ENCODE data around the gene FLVCR2. TPM values are rescaled to one million over a fixed set of nuclear protein-coding genes. Genes with fewer than 3 reads are reported as not detected.

The FLVCR2 gene
- total and polyA plus RNA-seq, 5 donors from 2014 or later = 4.4 to 7.7 (median 5.4) TPM

GRCh38 chr14:75619548-75619947 lies 41.1 kb downstream of the FLVCR2 start:
- Mint-ChIP-seq H3K27me3 (no peaks in the 10 kb centered on the region), H3K4me3 (no peak overlapping the region), H3K36me3 (peaks cover 8% of the 10 kb centered on the region), H3K9me3 (peaks cover 0 to under 1% (median 0%) of the 10 kb centered on the region in 7 donors), H3K4me1 (peaks cover 0 to 3% (median 0%) of the 10 kb centered on the region in 4 donors), H3K27ac (peak overlapping the region in 1 of 3 donors; percentile 33)
- no peaks in the 10 kb centered on the region for H3K4me1 ChIP-seq (ENCODE audit: control insufficient read depth, insufficient read depth, low read length, poor library complexity, severe bottlenecking)
- DNase-seq (no peak), ATAC-seq (ENCODE audit: low read depth in 2 of 2) (no peak)
- no peaks in the 10 kb centered on the region for H3K36me3 ChIP-seq (ENCODE audit: control insufficient read depth, insufficient read depth, low read length)
- no peak overlapping the region for H3K4me3 ChIP-seq (ENCODE audit: low read depth, low read length)
- H3K27ac ChIP-seq (ENCODE audit: insufficient read depth, low read length, poor library complexity, severe bottlenecking) = no peak overlapping the region
- no peaks in the 10 kb centered on the region for H3K9me3 ChIP-seq (ENCODE audit: control insufficient read depth in 2 of 2, low read length in 2 of 2)
- no peaks in the 10 kb centered on the region for H3K27me3 ChIP-seq (ENCODE audit: control insufficient read depth, insufficient read depth, low read length)

- Histone ChIP-seq H3K9me3 (ENCODE audit: control insufficient read depth in 2 of 2, low read length in 2 of 2) (no peaks in the 10 kb centered on the region), H3K27me3 (ENCODE audit: control insufficient read depth, insufficient read depth, low read length) (no peaks in the 10 kb centered on the region), H3K4me1 (ENCODE audit: control insufficient read depth, insufficient read depth, low read length, poor library complexity, severe bottlenecking) (no peaks in the 10 kb centered on the region), H3K27ac (ENCODE audit: insufficient read depth, low read length, poor library complexity, severe bottlenecking) (no peak overlapping the region), H3K4me3 (ENCODE audit: low read depth, low read length) (no peak overlapping the region), H3K36me3 (ENCODE audit: control insufficient read depth, insufficient read depth, low read length) (no peaks in the 10 kb centered on the region)
- H3K36me3 Mint-ChIP-seq = peaks cover 22% of the 10 kb centered on the region
- H3K4me3 Mint-ChIP-seq = no peak overlapping the region
- ATAC-seq (ENCODE audit: low read depth in 2 of 2) = no peak
- H3K27me3 Mint-ChIP-seq = no peaks in the 10 kb centered on the region
- no peak for DNase-seq
- no peaks in the 10 kb centered on the region for H3K9me3 Mint-ChIP-seq
- H3K27ac Mint-ChIP-seq = peak overlapping the region in 1 of 3 donors; percentile 31
- peaks cover 0 to 2% (median 0%) of the 10 kb centered on the region in 4 donors for H3K4me1 Mint-ChIP-seq
Observed at GRCh38 chr14:75625034-75625433, 46.6 kb downstream of the FLVCR2 start.

DNA sequence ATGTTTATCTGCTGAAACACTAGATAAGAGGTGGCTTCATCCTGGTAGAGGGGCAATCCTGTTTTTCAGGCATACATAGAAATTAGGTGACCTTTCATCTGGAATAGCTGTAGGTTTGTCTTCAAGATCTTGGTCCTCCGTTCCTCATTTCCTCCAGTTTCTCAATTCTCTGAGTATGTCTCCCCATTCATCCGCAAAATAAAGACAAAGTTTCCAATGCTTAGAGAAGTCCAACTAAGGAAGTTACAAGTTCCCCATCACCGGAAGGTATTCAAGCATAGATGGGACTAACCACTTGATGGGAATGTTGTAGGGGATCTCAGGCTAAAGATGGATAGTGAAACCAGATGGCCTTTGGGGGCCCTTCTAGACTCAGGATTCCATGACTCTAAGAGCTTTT lies 48.0 kb downstream of the FLVCR2 start:
- H3K27ac Mint-ChIP-seq = no peak overlapping the region
- Histone ChIP-seq H3K4me1 (ENCODE audit: control insufficient read depth, insufficient read depth, low read length, poor library complexity, severe bottlenecking) (no peaks in the 10 kb centered on the region), H3K36me3 (ENCODE audit: control insufficient read depth, insufficient read depth, low read length) (no peaks in the 10 kb centered on the region), H3K9me3 (ENCODE audit: control insufficient read depth in 2 of 2, low read length in 2 of 2) (no peaks in the 10 kb centered on the region), H3K4me3 (ENCODE audit: low read depth, low read length) (no peak overlapping the region), H3K27ac (ENCODE audit: insufficient read depth, low read length, poor library complexity, severe bottlenecking) (no peak overlapping the region), H3K27me3 (ENCODE audit: control insufficient read depth, insufficient read depth, low read length) (no peaks in the 10 kb centered on the region)
- no peak overlapping the region for H3K4me3 Mint-ChIP-seq
- no peaks in the 10 kb centered on the region for H3K9me3 Mint-ChIP-seq
- peaks cover 0 to 2% (median 0%) of the 10 kb centered on the region in 4 donors for H3K4me1 Mint-ChIP-seq
- H3K27me3 Mint-ChIP-seq = no peaks in the 10 kb centered on the region
- ATAC-seq (ENCODE audit: low read depth in 2 of 2) (no peak), DNase-seq (no peak)
- H3K36me3 Mint-ChIP-seq = peaks cover 18% of the 10 kb centered on the region

DNA sequence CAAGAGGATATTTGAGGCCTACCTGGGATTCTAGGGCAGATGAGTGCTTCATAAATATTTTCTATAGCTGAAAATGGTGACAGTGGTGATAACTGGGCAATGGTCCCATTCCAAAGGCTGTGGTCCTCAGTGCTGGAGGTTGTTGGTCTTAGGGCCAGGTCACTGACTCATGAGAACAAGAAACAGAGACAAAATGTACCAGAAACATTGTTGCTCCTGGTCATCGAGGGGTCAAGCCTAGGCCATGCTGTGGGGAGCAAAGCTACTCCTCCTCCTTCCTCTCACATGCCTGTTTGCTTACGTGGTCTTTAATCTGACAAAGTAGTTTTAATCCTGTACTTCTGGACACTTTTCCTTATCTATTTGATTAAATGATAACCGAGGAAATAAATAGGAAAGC lies 48.4 kb downstream of the FLVCR2 start:
- Histone ChIP-seq H3K27ac (ENCODE audit: insufficient read depth, low read length, poor library complexity, severe bottlenecking) (no peak overlapping the region), H3K4me3 (ENCODE audit: low read depth, low read length) (no peak overlapping the region), H3K27me3 (ENCODE audit: control insufficient read depth, insufficient read depth, low read length) (no peaks in the 10 kb centered on the region), H3K36me3 (ENCODE audit: control insufficient read depth, insufficient read depth, low read length) (no peaks in the 10 kb centered on the region), H3K4me1 (ENCODE audit: control insufficient read depth, insufficient read depth, low read length, poor library complexity, severe bottlenecking) (no peaks in the 10 kb centered on the region), H3K9me3 (ENCODE audit: control insufficient read depth in 2 of 2, low read length in 2 of 2) (no peaks in the 10 kb centered on the region)
- no peak for DNase-seq
- Mint-ChIP-seq H3K4me3 (no peak overlapping the region), H3K27ac (no peak overlapping the region), H3K9me3 (no peaks in the 10 kb centered on the region), H3K36me3 (peaks cover 18% of the 10 kb centered on the region), H3K4me1 (peaks cover 0 to 2% (median 0%) of the 10 kb centered on the region in 4 donors), H3K27me3 (no peaks in the 10 kb centered on the region)
- ATAC-seq (ENCODE audit: low read depth in 2 of 2) = no peak

GRCh38 chr14:75627406-75627805 lies 49.0 kb downstream of the FLVCR2 start:
- H3K9me3 Mint-ChIP-seq = no peaks in the 10 kb centered on the region
- peaks cover 0 to 2% (median 0%) of the 10 kb centered on the region in 4 donors for H3K4me1 Mint-ChIP-seq
- H3K4me3 Mint-ChIP-seq = no peak overlapping the region
- Histone ChIP-seq H3K27me3 (ENCODE audit: control insufficient read depth, insufficient read depth, low read length) (no peaks in the 10 kb centered on the region), H3K9me3 (ENCODE audit: control insufficient read depth in 2 of 2, low read length in 2 of 2) (no peaks in the 10 kb centered on the region), H3K4me1 (ENCODE audit: control insufficient read depth, insufficient read depth, low read length, poor library complexity, severe bottlenecking) (no peaks in the 10 kb centered on the region), H3K27ac (ENCODE audit: insufficient read depth, low read length, poor library complexity, severe bottlenecking) (no peak overlapping the region), H3K4me3 (ENCODE audit: low read depth, low read length) (no peak overlapping the region), H3K36me3 (ENCODE audit: control insufficient read depth, insufficient read depth, low read length) (no peaks in the 10 kb centered on the region)
- no peak overlapping the region for H3K27ac Mint-ChIP-seq
- DNase-seq (no peak), ATAC-seq (ENCODE audit: low read depth in 2 of 2) (no peak)
- H3K36me3 Mint-ChIP-seq = peaks cover 18% of the 10 kb centered on the region
- no peaks in the 10 kb centered on the region for H3K27me3 Mint-ChIP-seq

DNA sequence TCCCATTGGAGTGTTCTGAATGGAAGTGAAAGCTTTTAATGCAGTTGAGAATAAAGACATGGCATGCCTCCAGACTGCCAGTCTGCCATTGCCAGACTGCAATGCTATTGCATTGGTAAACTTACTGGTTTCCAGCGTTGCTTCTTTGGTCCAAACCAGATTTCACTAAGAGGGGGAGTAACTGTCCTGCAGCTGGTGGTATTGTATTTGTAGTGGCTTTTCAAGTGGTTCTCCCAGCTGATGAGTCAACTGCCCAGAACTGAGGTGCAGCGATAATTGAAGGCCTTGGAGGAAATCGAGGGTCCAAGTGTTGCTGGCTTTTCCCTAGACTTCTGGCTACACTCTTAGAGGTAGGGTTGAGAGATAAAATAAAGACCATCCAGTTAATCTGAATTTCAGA lies 50.4 kb downstream of the FLVCR2 start:
- ATAC-seq (ENCODE audit: low read depth in 2 of 2) (no peak), DNase-seq (no peak)
- Histone ChIP-seq H3K36me3 (ENCODE audit: control insufficient read depth, insufficient read depth, low read length) (no peaks in the 10 kb centered on the region), H3K9me3 (ENCODE audit: control insufficient read depth in 2 of 2, low read length in 2 of 2) (no peaks in the 10 kb centered on the region), H3K4me1 (ENCODE audit: control insufficient read depth, insufficient read depth, low read length, poor library complexity, severe bottlenecking) (no peaks in the 10 kb centered on the region), H3K27me3 (ENCODE audit: control insufficient read depth, insufficient read depth, low read length) (no peaks in the 10 kb centered on the region), H3K27ac (ENCODE audit: insufficient read depth, low read length, poor library complexity, severe bottlenecking) (no peak overlapping the region), H3K4me3 (ENCODE audit: low read depth, low read length) (no peak overlapping the region)
- Mint-ChIP-seq H3K4me1 (peaks cover 0 to 2% (median 0%) of the 10 kb centered on the region in 4 donors), H3K4me3 (no peak overlapping the region), H3K27ac (no peak overlapping the region), H3K9me3 (no peaks in the 10 kb centered on the region), H3K36me3 (peaks cover 18% of the 10 kb centered on the region), H3K27me3 (no peaks in the 10 kb centered on the region)

GRCh38 chr14:75630695-75631452 lies 52.5 kb downstream of the FLVCR2 start:
- peaks cover 4% of the 10 kb centered on the region for H3K36me3 ChIP-seq (ENCODE audit: control insufficient read depth, insufficient read depth, low read length)
- no peak for ATAC-seq (ENCODE audit: low read depth in 2 of 2)
- Mint-ChIP-seq H3K27ac (no peak overlapping the region), H3K4me3 (no peak overlapping the region), H3K36me3 (peaks cover 15% of the 10 kb centered on the region), H3K27me3 (no peaks in the 10 kb centered on the region), H3K4me1 (peaks cover 0 to 2% (median 0%) of the 10 kb centered on the region in 4 donors), H3K9me3 (no peaks in the 10 kb centered on the region)
- no peak for DNase-seq
- no peaks in the 10 kb centered on the region for H3K4me1 ChIP-seq (ENCODE audit: control insufficient read depth, insufficient read depth, low read length, poor library complexity, severe bottlenecking)
- no peaks in the 10 kb centered on the region for H3K9me3 ChIP-seq (ENCODE audit: control insufficient read depth in 2 of 2, low read length in 2 of 2)
- no peak overlapping the region for H3K4me3 ChIP-seq (ENCODE audit: low read depth, low read length)
- H3K27ac ChIP-seq (ENCODE audit: insufficient read depth, low read length, poor library complexity, severe bottlenecking) = no peak overlapping the region
- no peaks in the 10 kb centered on the region for H3K27me3 ChIP-seq (ENCODE audit: control insufficient read depth, insufficient read depth, low read length)

- Histone ChIP-seq H3K4me1 (ENCODE audit: control insufficient read depth, insufficient read depth, low read length, poor library complexity, severe bottlenecking) (no peaks in the 10 kb centered on the region), H3K27ac (ENCODE audit: insufficient read depth, low read length, poor library complexity, severe bottlenecking) (no peak overlapping the region), H3K36me3 (ENCODE audit: control insufficient read depth, insufficient read depth, low read length) (peaks cover 4% of the 10 kb centered on the region), H3K9me3 (ENCODE audit: control insufficient read depth in 2 of 2, low read length in 2 of 2) (no peaks in the 10 kb centered on the region), H3K4me3 (ENCODE audit: low read depth, low read length) (no peak overlapping the region), H3K27me3 (ENCODE audit: control insufficient read depth, insufficient read depth, low read length) (no peaks in the 10 kb centered on the region)
- Mint-ChIP-seq H3K9me3 (no peaks in the 10 kb centered on the region), H3K27ac (no peak overlapping the region), H3K4me1 (peaks cover 0 to 2% (median 0%) of the 10 kb centered on the region in 4 donors), H3K4me3 (no peak overlapping the region), H3K36me3 (peaks cover 13% of the 10 kb centered on the region), H3K27me3 (no peaks in the 10 kb centered on the region)
- DNase-seq (no peak), ATAC-seq (ENCODE audit: low read depth in 2 of 2) (no peak)
Observed at GRCh38 chr14:75631453-75631831, 53.0 kb downstream of the FLVCR2 start.
